Frontal cortex (tissue), 4 donors: Measurements from ENCODE around the gene SEPTIN6. TPM values are rescaled to one million over a fixed set of nuclear protein-coding genes. Genes with fewer than 3 reads are reported as not detected.

ENCODE experiments used
- DNase-seq, 2 donors: peaks; one replicate each; pipeline ENCODE4 v3.0.0; 2012; ENCODE audit warnings: low spot score in 2 of 2
- FAIRE-seq: peaks from 2 replicates; lab custom pipeline; 2012; peaks lifted over from hg19 to GRCh38; lab: Jason Lieb, UNC
- total RNA-seq: library from RNA; depleted of rRNA; stranded (reverse); fragments of >200 nt; gene quantifications from one replicate; pipeline ENCODE4 v1.2.3, GENCODE V29; 2014
- donor health status: control.
- donor health status: control.
- donor health status: control.

Gene SEPTIN6
- total RNA-seq, result 69.3 TPM

DNA sequence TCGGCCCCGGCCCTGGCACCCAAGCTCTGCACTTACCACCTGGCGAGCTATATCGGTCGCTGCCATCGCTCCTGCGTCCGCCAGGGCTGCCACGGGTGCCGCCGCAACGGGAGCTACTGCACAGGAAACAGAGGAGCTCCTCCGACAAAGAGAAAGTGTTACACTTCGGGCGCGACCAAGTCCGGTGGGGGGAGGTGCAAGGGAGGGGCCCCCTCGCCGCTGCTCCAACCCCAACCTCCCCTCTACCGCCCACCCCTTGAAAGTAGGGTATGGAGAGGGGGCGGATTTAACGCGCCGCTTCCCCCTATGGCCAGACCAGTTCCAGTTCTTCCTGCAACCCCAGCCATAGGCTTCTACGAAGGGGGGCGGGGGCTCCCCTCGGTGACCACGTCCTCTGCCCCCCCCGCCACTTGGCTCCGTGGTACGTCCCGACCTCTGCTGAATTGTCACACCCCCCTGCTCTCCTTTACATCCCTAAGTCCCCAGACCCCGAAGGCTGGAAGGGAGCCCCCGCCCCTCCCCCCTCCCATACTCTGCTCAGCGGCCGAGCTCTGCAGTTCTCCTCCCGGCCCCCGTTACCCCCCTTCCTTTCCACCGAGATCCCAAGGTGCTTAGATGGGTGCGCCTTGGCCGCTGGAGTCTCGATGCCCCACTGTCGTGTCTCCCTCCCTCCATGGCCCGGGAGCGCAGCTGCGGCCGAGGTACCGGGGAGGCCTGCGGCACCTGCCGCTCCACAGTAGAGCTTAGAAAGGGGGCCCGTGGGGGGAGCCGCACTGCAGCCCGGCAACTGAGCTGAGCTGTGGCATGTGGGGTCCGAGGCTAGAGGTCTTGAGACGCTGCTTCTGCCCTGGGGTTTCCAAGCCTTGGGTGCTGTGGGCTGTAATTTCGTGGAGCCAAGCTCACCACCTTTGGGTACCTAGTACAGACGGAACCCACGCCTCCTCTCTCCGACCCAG is at the start of gene SEPTIN6:
Gene SEPTIN6, minus strand, starts transcription at position 129 of the 956 bp plus-strand sequence. Its CDS starts 63 bp downstream, at position 66.
- peak in 1 of 2 donors; percentile 60 for DNase-seq
- FAIRE-seq, result no peak

DNA sequence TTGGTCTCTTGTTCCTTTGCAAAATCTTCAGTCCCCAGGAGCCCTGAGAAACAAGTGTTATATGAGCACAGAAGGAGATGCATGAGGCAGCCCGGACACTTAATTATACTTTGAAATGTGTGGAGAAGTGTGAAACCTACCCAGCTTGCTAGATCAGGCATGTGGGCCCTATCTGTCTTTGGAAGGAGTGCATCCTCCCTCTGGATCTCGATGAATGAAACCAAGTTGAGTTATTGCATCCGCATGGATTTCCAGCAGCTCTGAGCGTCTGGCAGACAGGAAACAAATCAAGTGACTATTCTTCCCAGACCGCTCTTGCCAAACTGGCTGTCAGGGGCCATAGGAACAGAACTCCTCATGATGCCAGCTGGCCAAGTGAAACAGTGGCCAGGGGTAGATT is 45.8 kb upstream of the SEPTIN6 start:
- FAIRE-seq (no peak), DNase-seq (no peak)

DNA sequence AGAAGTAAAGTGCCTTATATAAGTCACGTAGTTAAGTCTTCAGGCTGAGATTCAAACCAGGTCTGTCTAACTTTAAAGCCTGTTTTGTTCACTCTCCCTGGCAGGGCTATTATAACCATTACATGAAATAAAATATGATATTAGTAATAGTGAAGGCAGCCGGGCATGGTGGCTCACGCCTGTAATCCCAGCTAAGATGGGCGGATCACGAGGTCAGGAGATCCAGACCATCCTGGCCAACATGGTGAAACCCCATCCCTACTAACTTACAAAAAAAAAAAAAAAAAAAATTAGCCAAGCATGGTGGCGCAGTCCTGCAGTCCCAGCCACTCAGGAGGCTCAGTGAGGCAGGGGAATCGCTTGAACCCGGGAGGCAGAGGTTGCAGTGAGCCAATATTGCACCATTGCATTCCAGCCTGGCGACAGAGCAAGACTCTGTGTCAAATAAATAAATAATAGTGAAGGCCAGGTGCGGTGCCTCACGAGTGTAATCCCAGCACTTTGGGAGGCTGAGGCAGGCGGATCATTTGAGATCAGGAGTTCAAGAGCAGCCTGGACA is 43.3 kb upstream of the SEPTIN6 start:
- FAIRE-seq (no peak), DNase-seq (no peak)

DNA sequence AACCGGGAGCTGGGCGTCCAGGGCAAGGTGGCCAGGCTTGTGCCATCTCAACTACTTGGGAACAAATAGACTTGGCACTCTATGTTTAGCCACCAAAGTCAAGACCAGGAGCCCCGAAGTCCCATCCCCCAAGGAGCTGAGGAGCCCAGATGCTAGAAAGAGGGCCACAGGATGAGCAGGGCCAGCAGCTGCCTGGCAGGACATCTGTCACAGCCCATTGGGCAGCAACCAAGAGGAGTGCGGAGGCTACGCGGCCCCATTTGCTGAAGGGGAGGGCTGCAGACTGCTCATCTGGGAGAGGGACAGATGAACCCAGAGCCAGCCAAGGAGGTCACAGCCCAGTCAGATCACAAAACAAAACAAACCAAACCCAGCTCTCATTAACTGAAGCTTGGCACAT is 42.5 kb upstream of the SEPTIN6 start:
- FAIRE-seq, result no peak
- no peak for DNase-seq

DNA sequence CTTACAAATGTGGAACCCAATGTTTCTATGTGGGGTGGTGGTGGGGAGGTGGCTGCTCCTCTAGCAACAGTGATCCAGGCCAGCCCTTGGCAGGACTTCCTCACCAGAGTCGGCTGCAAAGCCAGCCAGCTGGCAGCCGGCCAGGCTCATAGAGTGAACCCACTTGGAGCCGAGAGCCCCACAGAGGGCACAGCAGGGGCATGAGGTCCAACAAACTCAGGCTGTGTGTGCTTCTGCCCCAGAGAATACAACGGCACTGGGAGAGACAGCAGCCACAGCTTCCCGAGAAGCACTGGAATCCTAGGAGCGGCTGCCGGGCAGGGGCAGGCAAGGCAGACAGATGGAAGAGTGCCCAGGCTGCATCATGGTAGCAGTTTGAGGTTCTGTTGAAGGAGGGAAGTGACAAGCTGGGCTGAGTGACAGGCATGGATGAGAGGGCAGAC is 42.0 kb upstream of the SEPTIN6 start:
- no peak for DNase-seq
- FAIRE-seq, result no peak

DNA sequence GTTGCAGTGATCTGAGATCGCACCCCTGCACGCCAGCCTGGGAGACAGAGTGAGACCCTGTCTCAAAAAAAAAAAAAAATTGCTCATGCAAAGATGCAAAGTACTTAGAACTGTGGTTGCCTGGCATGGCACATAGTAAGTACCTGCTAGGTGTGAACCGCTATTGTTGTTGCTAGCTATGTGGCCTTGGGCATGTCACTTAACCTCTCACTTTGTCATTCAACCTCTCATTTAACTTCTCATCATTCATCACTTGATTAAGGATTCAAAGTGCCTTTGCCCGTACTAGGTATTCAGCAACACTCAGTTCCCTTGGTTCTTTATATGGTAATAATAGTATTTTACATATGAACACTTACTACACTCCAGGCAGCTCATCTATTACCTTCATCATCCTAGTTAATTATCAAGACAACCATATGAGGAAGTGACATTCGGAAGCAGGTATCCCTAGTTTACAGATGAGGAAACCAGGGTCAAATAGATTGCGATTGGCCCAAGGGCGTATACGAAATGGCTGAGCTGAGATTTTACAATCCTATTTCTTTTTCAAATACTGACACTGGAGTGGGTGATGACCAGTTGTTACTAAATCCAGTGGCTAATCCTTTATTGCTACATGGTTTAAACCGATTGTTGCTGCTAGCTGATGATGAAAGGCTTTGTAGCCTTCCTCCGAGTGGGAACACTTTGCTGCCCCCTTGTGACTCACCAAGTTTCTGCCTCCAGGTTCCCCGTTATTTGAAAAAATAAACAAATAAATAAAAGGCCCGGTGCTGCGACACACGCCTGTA is 36.6 kb upstream of the SEPTIN6 start:
- FAIRE-seq, result no peak
- peak in 1 of 2 donors; percentile 35 for DNase-seq

DNA sequence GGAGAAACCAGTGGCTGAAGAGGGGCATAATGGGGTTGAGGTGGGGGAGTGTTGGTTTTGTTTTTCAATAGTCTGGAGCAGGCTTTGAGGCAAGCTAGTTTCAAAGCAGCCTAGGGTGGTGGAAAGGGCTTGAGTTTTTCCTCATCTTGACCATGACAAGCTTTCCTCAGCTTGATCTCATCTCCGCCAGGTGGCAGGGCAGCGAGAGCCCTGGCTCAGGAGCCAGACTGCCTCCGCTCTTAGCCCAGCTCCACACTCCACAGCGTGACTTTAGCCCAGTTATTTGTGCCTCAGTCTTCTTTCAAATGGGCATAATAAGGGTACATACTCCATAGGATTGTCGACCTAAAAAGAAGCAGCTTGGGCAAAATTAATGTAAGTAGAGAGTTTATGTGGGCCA is 35.5 kb upstream of the SEPTIN6 start:
- FAIRE-seq (no peak), DNase-seq (no peak)

DNA sequence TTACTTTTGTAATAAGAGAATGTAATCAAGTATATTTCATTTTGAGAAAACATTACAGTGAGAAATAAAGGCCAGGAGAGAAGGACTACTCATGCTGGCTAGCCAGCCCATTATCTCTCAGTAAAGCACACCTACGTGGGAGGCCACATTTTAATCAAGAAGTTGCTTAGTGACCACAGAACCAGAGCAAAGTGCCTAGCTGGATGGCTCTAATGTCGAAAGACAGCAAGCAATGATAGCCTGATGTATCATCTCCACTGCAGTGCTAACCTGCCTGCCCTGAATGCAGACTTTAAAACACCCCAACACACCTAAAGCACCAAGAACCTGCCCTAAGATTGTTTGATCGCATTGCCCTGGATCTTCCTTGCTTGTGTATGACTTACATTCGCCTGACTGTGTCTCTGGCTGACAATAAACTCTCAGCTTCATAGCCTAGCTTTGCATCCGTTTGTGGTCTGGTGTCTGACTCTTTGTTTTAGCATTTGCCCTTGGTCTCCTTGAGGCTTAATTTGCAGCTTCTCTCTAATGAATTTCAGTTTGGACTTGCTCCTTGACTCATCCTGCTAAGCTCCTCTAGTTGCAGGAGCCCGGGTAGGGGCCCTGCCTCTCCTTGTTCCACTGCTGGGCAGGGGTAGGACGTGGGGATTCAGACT is 34.1 kb upstream of the SEPTIN6 start:
- FAIRE-seq (no peak), DNase-seq (no peak)

DNA sequence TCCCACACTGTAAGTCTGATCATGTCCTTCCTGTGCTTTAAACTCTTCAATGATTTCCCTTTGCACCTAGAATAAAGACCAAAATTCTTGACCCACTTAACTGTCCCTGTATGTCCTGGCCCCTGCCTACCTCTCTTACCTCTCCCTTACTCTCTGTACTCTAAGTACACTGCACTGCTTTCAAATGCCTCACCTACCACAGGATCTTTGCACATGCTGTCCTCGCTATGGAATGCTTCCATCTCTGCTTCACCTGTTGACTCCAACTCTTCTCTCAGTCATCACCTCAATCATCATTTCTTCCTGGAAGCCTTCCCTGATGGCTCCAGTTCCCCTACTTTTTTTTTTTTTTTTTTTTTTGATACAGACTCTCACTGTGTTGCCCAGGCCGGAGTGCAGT is 29.0 kb upstream of the SEPTIN6 start:
- FAIRE-seq, result no peak
- no peak for DNase-seq

DNA sequence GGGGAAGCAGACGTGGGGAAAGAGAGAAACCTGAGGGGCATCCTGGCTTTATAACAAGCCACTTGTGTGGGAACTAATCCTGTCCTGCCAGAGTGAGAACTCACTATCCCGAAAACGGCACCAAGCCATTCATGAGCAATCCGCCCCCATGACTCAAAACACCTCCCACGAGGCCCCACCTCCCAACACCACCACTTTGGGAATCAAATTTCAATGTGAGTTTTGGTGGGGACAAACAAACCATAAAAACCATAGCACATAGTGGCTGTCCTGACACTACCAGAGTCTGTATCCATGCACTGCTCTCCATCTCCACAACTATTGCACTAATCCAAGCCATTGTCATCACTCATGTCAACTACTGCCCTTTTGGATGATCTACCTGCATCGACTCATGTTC is 28.5 kb upstream of the SEPTIN6 start:
- DNase-seq (no peak), FAIRE-seq (no peak)

DNA sequence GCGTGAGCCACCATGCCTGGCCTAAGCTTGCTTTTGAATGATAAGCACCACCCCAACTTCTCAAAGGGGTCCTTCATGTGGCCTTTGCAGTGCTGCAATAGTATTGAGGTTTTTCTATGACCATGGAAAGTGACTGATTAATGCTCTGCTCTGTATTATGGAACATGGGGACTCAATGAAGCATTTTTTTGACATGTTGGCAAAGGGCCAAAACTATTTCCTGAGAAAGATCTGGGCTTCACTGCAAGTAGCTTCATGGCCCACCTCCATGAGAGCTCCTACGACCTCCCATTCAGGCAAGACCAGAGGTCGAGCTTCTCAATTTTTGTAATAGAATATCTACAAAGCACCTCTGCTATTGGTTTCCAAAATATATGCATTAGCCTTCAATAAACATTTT is 16.7 kb upstream of the SEPTIN6 start:
- FAIRE-seq, result no peak
- DNase-seq, result no peak

DNA sequence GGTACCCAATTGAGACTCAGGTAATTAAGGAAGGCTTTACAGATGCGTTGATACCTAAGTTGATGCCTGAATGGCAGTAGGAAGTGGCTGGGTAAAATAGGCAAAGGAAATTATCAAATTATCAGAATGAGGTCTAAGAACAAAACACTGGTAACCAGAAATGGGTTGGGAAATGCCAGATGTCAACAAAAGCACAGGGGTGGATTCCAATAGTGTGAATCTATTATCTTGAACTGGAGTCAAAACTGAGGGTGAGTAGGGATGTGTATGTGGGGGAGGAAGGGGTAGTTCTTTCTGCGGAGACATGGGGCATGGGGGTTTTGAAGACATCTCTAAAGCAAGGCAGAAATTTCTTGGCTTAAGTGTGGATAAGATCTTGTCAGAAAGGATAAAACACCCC is 16.0 kb upstream of the SEPTIN6 start:
- no peak for FAIRE-seq

DNA sequence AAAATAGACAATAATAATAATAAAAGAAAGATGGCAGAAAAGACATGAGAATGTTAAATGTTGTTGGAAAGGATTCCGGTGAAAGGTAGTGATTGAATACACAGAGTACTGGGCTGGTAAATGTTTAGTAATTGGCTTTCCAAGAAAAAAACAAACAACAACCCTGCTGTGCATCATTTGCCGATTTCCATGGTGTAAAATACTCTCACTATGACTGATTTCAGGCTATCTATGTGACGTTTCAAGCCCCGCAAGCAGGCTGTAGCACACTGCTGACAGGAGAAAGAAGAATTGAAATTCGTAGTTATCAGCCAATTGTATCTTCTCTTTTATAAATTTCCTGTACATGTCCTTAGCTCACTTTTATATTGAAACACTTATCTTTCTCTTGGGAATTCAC is 13.6 kb upstream of the SEPTIN6 start:
- FAIRE-seq, result no peak
- DNase-seq, result no peak

More for the DNA sequence above, 16.0 kb upstream of the SEPTIN6 start:
- no peak for DNase-seq

DNA sequence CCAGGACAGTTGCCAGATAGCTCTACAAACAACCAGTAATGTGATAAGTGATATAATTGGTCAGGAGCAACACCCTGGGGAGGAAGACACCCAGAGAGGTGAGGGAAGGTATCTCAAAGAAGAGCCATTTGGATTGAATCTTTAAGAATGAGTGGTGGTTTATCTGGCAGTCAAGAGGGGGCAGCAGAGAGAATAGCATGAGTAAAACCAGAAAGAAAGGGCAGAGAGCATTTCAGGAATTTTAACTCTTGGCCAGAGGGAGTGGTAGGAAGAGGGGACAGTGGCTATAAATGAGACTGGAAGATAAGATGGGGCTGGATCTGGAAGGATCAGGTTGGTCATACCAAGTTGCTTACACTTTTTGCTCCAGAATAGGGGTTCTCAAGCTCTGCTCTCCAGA is 5.9 kb upstream of the SEPTIN6 start:
- FAIRE-seq (no peak), DNase-seq (peak in 1 of 2 donors; percentile 22)

DNA sequence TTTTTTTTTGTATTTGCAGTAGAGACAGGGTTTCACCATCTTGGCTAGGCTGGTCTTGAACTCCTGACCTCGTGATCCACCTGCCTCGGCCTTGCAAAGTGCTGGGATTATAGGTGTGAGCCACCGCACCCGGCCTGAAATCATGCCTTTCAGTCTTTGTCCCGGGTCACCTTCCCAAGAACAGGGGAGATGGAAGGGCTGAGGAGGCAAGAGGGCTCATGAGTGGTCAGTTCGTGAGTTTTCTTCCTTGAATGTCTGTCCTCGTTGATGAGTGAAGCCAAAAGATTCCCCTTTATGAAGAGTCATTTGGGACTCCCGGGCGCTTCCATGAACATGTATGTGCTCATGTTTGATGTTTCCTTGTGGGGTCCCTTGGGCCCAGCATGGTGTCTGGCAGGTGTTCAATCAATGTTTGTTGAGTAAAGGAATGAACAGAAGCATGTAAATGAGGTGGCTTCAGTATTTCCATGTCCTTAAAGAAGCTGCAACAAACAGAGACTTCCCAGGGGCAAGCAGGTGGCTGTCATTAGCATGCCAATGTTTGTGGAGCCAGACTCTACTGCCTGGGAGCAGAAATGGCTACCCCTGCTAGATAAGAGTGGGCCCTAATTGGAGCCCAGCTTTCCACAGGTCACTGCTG is 3.4 kb upstream of the SEPTIN6 start:
- no peak for FAIRE-seq

DNA sequence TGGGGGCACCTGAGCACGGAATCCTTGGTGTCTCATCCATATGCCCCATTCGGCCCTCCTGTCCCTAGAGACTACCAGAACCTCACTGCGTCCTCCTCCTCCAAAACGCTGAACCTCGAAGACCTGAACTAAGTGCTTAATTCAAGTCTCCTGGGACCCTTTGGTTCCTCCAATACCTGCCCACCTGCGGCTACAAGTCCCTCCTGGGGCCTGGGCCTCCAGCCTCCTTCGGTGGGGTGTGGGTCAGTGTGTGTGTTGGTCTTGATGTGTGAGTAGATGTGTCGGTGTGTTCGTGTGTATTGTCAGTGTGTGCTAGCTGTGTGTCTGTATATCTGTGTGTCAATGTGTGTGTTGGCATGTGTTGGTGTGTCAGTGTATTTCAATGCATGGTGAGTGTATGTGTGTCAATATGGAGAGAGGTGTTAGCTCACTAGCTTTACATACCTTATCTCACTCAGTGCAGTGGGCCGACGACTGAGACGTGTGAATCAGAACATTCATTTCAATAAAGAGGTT is 2.6 kb upstream of the SEPTIN6 start:
- FAIRE-seq, result no peak

More for the DNA sequence above, 3.4 kb upstream of the SEPTIN6 start:
- no peak for DNase-seq

DNA sequence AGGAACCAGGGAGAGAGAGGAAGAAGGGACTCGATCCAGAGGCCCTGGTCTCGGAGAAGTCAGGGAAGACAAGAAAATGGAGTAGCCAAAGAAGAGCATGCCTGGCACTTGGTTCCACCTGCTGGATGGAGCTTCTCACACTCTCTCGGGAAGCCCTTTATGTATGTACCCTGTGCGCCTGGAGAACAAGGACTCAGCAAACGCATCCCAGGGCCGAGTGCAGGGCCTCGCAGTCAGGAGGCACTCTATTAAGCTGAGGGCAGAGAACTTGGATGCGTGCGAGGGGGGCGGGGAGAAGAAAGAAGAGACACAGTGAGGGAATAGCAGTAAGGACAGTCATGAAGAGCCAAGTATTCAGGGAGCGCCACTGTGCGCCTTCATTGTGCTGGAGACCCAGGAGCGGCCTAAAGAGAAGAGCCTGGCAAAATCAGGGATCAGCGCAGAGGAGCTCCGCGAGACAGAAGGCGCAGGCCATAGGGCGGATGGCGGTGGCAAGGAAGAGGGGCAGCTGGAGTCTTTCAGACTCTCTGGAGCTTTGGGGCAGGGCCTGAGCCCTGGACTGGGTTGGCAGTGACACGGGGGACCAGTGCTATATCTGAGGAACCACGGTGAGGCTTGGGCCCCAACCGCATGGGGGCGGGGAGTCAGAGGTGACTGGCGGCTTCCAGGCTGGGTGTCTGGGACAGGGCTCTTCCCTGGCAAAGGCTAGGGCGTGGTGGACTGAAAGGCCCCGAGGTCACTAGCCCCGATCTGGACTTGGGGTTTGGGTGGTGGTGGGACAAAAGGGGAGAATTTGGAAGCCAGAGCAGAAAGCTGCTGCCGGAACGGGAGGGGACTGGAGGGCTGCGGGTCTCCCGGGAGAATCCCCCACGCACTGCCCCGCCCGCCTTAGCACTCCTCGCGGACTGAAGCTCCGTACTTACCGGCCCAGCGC is 1.9 kb upstream of the SEPTIN6 start:
- DNase-seq, result no peak
- no peak for FAIRE-seq

More for the DNA sequence above, 2.6 kb upstream of the SEPTIN6 start:
- DNase-seq, result no peak

DNA sequence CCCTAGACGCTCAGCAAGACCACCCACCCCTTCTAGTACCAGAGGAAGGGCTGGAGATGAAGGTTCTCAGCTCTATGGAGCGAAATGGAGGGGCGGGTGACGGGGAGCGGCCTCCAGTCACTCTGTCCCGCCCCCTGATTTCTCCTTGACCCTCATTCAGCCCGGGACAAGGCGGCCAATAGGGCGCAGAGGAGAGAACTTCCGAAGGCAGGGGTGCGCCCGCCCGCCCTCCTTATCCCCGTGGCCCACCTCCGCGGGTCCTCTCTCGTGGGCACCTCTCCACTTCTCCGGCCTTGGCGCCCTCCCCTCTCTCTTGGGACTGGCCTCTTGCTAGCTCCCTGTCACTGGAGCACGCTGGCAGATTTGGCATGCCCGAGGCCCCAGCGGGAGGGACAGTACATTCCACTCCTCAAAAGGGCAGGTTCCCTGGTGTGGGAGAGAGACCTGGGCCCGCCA is 1.1 kb upstream of the SEPTIN6 start:
- DNase-seq (no peak), FAIRE-seq (no peak)
